ENCODE results near the gene STXBP3. TPM values are rescaled to one million over a fixed set of nuclear protein-coding genes. Genes with fewer than 3 reads are reported as not detected.

The STXBP3 gene
- total RNA-seq, 1 donor from 2014 or later: 48.2 TPM

DNA sequence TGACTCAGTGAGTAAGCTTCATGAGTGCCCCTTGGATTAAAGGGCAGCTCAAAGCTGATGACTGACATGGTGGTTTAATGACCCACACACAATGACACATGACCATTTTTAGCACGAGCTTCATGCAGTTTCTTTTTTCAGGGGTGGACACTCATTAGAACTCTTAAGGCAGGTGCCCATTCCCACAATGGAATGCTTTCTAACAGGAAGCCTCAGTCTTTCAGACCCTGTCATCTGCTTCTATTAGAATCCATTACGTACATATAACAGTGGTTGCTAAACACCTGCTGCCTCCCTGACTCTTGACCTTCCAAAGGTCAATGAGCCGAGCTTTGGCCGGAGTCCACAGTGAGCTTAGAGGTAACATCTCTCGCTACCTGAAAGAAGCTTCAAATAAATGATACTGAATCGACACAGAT is 83.0 kb downstream of the STXBP3 start:
- DNase-seq (ENCODE audit: low read depth): no peak

DNA sequence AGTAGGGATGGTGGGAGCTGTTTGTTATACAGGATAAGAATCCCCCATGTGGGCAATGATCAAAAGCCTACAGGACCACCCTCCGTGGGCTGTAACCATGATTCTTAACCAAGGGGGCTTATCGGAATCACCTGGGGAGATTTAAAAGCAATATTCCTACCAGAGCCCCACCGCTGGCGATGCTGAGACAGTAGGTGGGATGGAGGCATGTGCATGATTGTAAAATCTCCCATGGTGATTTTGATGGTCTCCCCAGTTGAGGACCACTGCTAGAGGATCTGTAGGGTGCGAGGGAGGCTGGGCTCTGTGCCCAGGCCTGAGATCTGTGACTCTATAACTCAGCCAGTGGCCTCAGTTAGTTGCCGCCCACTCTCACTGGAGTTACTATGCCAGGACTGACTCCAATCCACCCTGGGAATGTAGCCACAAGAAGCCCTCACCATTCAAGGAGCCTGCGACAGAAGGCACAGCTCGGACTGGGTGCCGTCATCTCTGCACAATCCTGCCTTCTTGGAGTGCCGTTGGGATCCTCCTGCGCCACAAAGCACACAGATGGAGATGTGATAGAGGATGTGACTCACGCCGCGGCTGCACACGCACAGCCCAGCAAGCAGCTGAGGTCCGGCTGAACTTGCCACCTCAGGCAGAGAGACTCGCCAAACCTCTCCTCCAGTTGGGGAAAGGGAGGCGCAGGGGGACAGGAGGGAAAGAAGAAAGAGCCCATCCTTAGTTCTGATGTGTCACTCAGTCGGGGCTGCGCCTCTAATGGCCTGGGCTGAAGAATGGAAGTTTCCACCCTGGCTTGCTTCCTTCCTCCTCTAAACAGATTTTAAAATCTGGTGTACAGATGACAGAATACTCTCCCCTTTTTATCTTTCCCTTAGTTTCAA is 83.9 kb downstream of the STXBP3 start:
- H3K27me3 ChIP-seq (ENCODE audit: control insufficient read depth, insufficient read depth, low read length): no peaks in the 10 kb centered on the region
- TF ChIP-seq, protein P1, sequence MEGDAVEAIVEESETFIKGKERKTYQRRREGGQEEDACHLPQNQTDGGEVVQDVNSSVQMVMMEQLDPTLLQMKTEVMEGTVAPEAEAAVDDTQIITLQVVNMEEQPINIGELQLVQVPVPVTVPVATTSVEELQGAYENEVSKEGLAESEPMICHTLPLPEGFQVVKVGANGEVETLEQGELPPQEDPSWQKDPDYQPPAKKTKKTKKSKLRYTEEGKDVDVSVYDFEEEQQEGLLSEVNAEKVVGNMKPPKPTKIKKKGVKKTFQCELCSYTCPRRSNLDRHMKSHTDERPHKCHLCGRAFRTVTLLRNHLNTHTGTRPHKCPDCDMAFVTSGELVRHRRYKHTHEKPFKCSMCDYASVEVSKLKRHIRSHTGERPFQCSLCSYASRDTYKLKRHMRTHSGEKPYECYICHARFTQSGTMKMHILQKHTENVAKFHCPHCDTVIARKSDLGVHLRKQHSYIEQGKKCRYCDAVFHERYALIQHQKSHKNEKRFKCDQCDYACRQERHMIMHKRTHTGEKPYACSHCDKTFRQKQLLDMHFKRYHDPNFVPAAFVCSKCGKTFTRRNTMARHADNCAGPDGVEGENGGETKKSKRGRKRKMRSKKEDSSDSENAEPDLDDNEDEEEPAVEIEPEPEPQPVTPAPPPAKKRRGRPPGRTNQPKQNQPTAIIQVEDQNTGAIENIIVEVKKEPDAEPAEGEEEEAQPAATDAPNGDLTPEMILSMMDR (IDR thresholded peaks at IDR 0.05; ENCODE audit: insufficient read depth, low read length, poor library complexity, severe bottlenecking): no peak
- no peak overlapping the region for H3K4me3 ChIP-seq (ENCODE audit: low read depth, low read length)
- no peak for DNase-seq (ENCODE audit: low read depth)
- no peaks in the 10 kb centered on the region for H3K36me3 ChIP-seq (ENCODE audit: control insufficient read depth, insufficient read depth, low read length)

More for the DNA sequence above, 83.0 kb downstream of the STXBP3 start:
- Histone ChIP-seq H3K4me3 (ENCODE audit: low read depth, low read length) (no peak overlapping the region), H3K36me3 (ENCODE audit: control insufficient read depth, insufficient read depth, low read length) (no peaks in the 10 kb centered on the region), H3K27me3 (ENCODE audit: control insufficient read depth, insufficient read depth, low read length) (no peaks in the 10 kb centered on the region)
- TF ChIP-seq, protein P1 (IDR thresholded peaks at IDR 0.05; ENCODE audit: insufficient read depth, low read length, poor library complexity, severe bottlenecking): no peak

DNA sequence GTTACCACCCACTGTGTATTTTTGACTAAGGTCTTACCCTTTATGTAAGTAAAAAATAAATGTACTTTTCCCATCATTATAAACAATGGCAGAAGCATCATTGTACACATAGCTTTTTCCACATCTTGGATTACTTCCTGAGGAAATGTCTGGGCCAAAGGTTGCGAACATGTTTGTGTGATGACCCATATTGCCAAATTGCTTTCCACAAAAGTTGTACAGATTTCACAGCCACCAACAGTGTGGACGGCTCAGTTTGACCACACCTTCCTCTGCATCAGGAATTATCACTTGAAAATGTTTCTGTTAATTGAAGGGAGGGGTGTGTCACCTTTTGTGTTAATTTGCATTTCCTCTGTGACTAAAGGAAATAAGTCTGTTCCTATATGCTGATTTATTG is 84.8 kb downstream of the STXBP3 start:
- H3K4me3 ChIP-seq (ENCODE audit: low read depth, low read length): no peak overlapping the region
- no peaks in the 10 kb centered on the region for H3K27me3 ChIP-seq (ENCODE audit: control insufficient read depth, insufficient read depth, low read length)
- no peaks in the 10 kb centered on the region for H3K36me3 ChIP-seq (ENCODE audit: control insufficient read depth, insufficient read depth, low read length)
- no peak for DNase-seq (ENCODE audit: low read depth)
- TF ChIP-seq, protein P1 (IDR thresholded peaks at IDR 0.05; ENCODE audit: insufficient read depth, low read length, poor library complexity, severe bottlenecking): no peak

DNA sequence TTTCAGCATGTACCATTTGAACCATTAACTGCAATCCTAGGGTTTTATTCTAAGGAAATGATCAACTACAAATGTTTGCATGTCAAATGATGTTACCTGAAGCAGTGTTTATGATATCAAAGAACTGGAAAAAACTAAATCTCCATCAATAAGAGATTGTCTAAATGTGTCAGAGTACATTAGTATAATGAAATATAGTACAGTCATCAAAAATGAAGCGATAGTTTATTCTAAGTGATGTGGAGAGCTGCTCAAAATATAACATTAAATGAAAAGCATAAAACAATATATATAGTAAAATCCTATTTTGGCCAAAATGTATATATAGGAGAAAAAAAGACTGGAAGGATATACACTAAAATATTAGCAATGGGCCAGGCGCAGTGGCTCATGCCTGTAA is 86.5 kb downstream of the STXBP3 start:
- H3K27me3 ChIP-seq (ENCODE audit: control insufficient read depth, insufficient read depth, low read length): no peaks in the 10 kb centered on the region
- H3K4me3 ChIP-seq (ENCODE audit: low read depth, low read length): no peak overlapping the region
- DNase-seq (ENCODE audit: low read depth): no peak
- no peaks in the 10 kb centered on the region for H3K36me3 ChIP-seq (ENCODE audit: control insufficient read depth, insufficient read depth, low read length)
- TF ChIP-seq, protein P1 (IDR thresholded peaks at IDR 0.05; ENCODE audit: insufficient read depth, low read length, poor library complexity, severe bottlenecking): no peak

DNA sequence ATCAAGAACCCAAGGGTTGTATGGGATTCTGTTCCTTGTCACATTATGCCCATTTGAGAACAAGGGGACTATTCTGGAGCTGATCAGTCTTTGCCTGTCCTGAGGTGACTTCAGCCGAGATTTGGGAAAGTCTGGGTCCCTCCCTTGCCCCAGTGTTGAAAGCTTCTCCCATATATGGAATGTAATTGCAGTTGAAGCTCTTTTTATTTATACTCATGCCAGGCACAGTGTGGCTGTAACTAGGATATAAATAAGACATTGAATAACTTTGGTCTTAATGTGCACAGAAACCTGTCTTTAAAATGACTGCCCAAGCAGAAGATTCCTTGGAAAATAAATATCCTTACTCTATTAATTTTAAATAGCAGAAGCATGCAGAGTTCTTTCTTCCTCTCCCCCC is 95.2 kb downstream of the STXBP3 start:
- TF ChIP-seq, protein P1 (IDR thresholded peaks at IDR 0.05; ENCODE audit: insufficient read depth, low read length, poor library complexity, severe bottlenecking): no peak
- Histone ChIP-seq H3K27me3 (ENCODE audit: control insufficient read depth, insufficient read depth, low read length) (no peaks in the 10 kb centered on the region), H3K4me3 (ENCODE audit: low read depth, low read length) (no peak overlapping the region), H3K36me3 (ENCODE audit: control insufficient read depth, insufficient read depth, low read length) (no peaks in the 10 kb centered on the region)
- no peak for DNase-seq (ENCODE audit: low read depth)

Data from kidney epithelial cell (primary cell).